ENCODE data around the gene MIP.
"Not testable (repeated sequence)": the region's sequence is repeated elsewhere in the genome, so short reads cannot be mapped to it uniquely, and the experiment has no call there.

MIP gene

GRCh38 chr12:56454557-56454956 lies at the start of gene MIP:
MIP (minus strand) TSS chr12:56454657; CDS start chr12:56454613, 44 bp downstream.
- DNase-seq (ENCODE audit: low read depth in 2 of 2), result no peak

- not testable (repeated sequence) for DNase-seq (ENCODE audit: low read depth in 2 of 2)
Measured at GRCh38 chr12:56499879-56500278, 45.4 kb upstream of the MIP start.

- DNase-seq (ENCODE audit: low read depth in 2 of 2), result not testable (repeated sequence)
Measured at GRCh38 chr12:56499452-56499851, 45.0 kb upstream of the MIP start.

GRCh38 chr12:56498126-56498902 lies 43.9 kb upstream of the MIP start:
- DNase-seq (ENCODE audit: low read depth in 2 of 2), result not testable (repeated sequence)

- peak; percentile 16 to 42 for DNase-seq (ENCODE audit: low read depth in 2 of 2)
Measured at GRCh38 chr12:56496704-56497103, 42.2 kb upstream of the MIP start.

- DNase-seq (ENCODE audit: low read depth in 2 of 2), result not testable (repeated sequence)
Measured at GRCh38 chr12:56494481-56494880, 40.0 kb upstream of the MIP start.

- DNase-seq (ENCODE audit: low read depth in 2 of 2), result not testable (repeated sequence)
Measured at GRCh38 chr12:56494106-56494415, 39.6 kb upstream of the MIP start.

- DNase-seq (ENCODE audit: low read depth in 2 of 2), result not testable (repeated sequence)
Measured at GRCh38 chr12:56493409-56494105, 39.1 kb upstream of the MIP start.

- DNase-seq (ENCODE audit: low read depth in 2 of 2), result no peak
Measured at GRCh38 chr12:56490360-56490759, 35.9 kb upstream of the MIP start.

- peak; percentile 44 to 55 for DNase-seq (ENCODE audit: low read depth in 2 of 2)
Measured at GRCh38 chr12:56488041-56488955, 33.8 kb upstream of the MIP start, which contains the start of gene GLS2. GLS2 (minus strand) TSS chr12:56488161; CDS start chr12:56488118, 43 bp downstream.

- no peak for DNase-seq (ENCODE audit: low read depth in 2 of 2)
Measured at GRCh38 chr12:56487448-56488040, 33.1 kb upstream of the MIP start.

GRCh38 chr12:56486694-56487093 lies 32.2 kb upstream of the MIP start:
- DNase-seq (ENCODE audit: low read depth in 2 of 2), result no peak

- DNase-seq (ENCODE audit: low read depth in 2 of 2), result no peak
Measured at GRCh38 chr12:56484566-56484965, 30.1 kb upstream of the MIP start.

GRCh38 chr12:56479625-56480024 lies 25.2 kb upstream of the MIP start:
- no peak for DNase-seq (ENCODE audit: low read depth in 2 of 2)

GRCh38 chr12:56477521-56478225 lies 23.2 kb upstream of the MIP start:
- no peak for DNase-seq (ENCODE audit: low read depth in 2 of 2)

GRCh38 chr12:56476972-56477432 lies 22.5 kb upstream of the MIP start:
- DNase-seq (ENCODE audit: low read depth in 2 of 2), result no peak

GRCh38 chr12:56476143-56476542 lies 21.7 kb upstream of the MIP start:
- no peak for DNase-seq (ENCODE audit: low read depth in 2 of 2)

- DNase-seq (ENCODE audit: low read depth in 2 of 2), result no peak
Measured at GRCh38 chr12:56474389-56474788, 19.9 kb upstream of the MIP start.

- no peak for DNase-seq (ENCODE audit: low read depth in 2 of 2)
Measured at GRCh38 chr12:56469007-56469930, 14.8 kb upstream of the MIP start.

All from activated CD8-positive, alpha-beta memory T cell treated with anti-CD3 and anti-CD28 coated beads for 4 hours (primary cell).